ENCODE results near the gene ZNF275. TPM values are rescaled to one million over a fixed set of nuclear protein-coding genes. Genes with fewer than 3 reads are reported as not detected.

The ZNF275 gene
- total RNA-seq, 4 donors from 2014 or later: 8.2 to 16.4 (median 12.1) TPM

DNA sequence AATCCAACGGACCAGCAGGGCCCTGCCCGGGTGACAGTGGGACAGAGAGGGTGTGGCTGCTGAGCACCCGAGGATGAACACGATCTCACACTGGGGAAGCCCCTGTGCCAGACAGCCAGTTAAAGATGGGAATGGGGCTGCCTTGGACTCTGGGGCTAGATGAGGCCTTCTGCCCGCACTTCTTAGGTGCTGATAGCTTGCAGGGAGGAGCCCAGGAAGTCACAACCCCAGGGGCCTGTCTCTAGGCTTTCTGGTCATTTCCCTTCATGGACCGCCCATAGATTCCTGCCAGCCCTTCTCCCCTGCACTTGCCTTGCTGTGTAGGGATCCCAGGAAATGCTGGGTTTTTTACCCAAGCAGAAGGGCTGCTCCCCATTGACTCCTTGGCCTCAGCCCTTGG, 6.2 kb downstream of the ZNF275 start:
- no peaks in the 10 kb centered on the region for H3K27me3 ChIP-seq
- no peak for TF ChIP-seq POLR2A (IDR thresholded peaks at IDR 0.05)
- TF ChIP-seq CTCF (IDR thresholded peaks at IDR 0.05): no peak
- H3K36me3 ChIP-seq: no peaks in the 10 kb centered on the region
- H3K4me1 ChIP-seq: peaks cover under 1 to 3% of the 10 kb centered on the region in 2 donors
- intact Hi-C loops (cut with DNase I): no loop called here
- WGBS, 2 donors: 96 to 100% methylated on average over 2 to 6 of the region's 6 CpGs
- no peaks in the 10 kb centered on the region for H3K9me3 ChIP-seq
- no peak overlapping the region for H3K27ac ChIP-seq
- DNase-seq: no peak
- H3K4me3 ChIP-seq (replicated peaks in 1 of 3): no peak overlapping the region

GRCh38 chrX:153342762-153343558, 9.0 kb downstream of the ZNF275 start:
- H3K27ac ChIP-seq: no peak overlapping the region
- TF ChIP-seq POLR2A (IDR thresholded peaks at IDR 0.05) (no peak), CTCF (IDR thresholded peaks at IDR 0.05) (no peak)
- 78 to 80% methylated on average over 9 of the region's 9 CpGs for WGBS, 2 donors
- no peaks in the 10 kb centered on the region for H3K4me1 ChIP-seq
- DNase-seq: no peak
- peaks cover 0 to 5% of the 10 kb centered on the region in 2 donors for H3K36me3 ChIP-seq
- no peaks in the 10 kb centered on the region for H3K27me3 ChIP-seq
- no peak overlapping the region for H3K4me3 ChIP-seq (replicated peaks in 1 of 3)
- no peaks in the 10 kb centered on the region for H3K9me3 ChIP-seq
- intact Hi-C loops (cut with DNase I): no loop called here

GRCh38 chrX:153343674-153344073, 9.7 kb downstream of the ZNF275 start:
- DNase-seq: no peak
- no peak for TF ChIP-seq CTCF (IDR thresholded peaks at IDR 0.05)
- no peak for TF ChIP-seq POLR2A (IDR thresholded peaks at IDR 0.05)
- Histone ChIP-seq H3K4me1 (no peaks in the 10 kb centered on the region), H3K9me3 (no peaks in the 10 kb centered on the region), H3K4me3 (replicated peaks in 1 of 3) (no peak overlapping the region), H3K27ac (no peak overlapping the region), H3K27me3 (no peaks in the 10 kb centered on the region), H3K36me3 (peaks cover 0 to 5% of the 10 kb centered on the region in 2 donors)
- 92 to 100% methylated on average over 2 of the region's 2 CpGs for WGBS, 2 donors
- intact Hi-C loops (cut with DNase I): no loop called here

GRCh38 chrX:153347530-153347929, 13.6 kb downstream of the ZNF275 start:
- intact Hi-C loops (cut with DNase I): no loop called here
- Histone ChIP-seq H3K4me3 (replicated peaks in 1 of 3) (no peak overlapping the region), H3K36me3 (peaks cover 0 to 5% of the 10 kb centered on the region in 2 donors), H3K27ac (no peak overlapping the region), H3K27me3 (no peaks in the 10 kb centered on the region), H3K4me1 (no peaks in the 10 kb centered on the region), H3K9me3 (no peaks in the 10 kb centered on the region)
- no peak for DNase-seq
- no peak for TF ChIP-seq CTCF (IDR thresholded peaks at IDR 0.05)
- no peak for TF ChIP-seq POLR2A (IDR thresholded peaks at IDR 0.05)
- 83 to 100% methylated on average over 3 to 6 of the region's 38 CpGs for WGBS, 2 donors

DNA sequence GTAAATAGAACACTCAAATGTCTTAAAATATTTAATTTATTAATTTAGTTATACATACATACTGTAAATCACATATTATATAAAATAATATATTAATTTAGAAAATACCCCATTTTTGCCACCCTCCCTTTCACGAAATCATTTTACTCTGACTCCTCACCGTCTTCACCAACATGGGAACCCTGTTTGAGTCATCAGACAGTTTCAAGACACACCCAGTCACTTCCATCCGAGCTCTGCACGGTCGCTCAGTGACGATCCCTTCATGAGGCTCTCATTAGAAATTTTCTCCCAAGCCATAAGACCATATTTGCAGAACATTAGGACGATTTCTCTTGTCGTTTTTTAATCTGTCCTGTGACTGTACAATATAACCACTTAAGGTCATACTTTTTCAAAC, 14.5 kb downstream of the ZNF275 start:
- Histone ChIP-seq H3K4me1 (no peaks in the 10 kb centered on the region), H3K36me3 (peaks cover 0 to 5% of the 10 kb centered on the region in 2 donors), H3K4me3 (replicated peaks in 1 of 3) (no peak overlapping the region), H3K27ac (no peak overlapping the region), H3K27me3 (no peaks in the 10 kb centered on the region), H3K9me3 (no peaks in the 10 kb centered on the region)
- DNase-seq: no peak
- intact Hi-C loops (cut with DNase I): no loop called here
- TF ChIP-seq POLR2A (IDR thresholded peaks at IDR 0.05) (no peak), CTCF (IDR thresholded peaks at IDR 0.05) (no peak)
- WGBS, 2 donors: 97 to 98% methylated on average over 8 of the region's 8 CpGs
